ENCODE data around the gene CRIP2.

CRIP2 gene

GRCh38 chr14:105498430-105499255, 24.0 kb downstream of the CRIP2 start:
- DNase-seq (ENCODE audit: low read depth in 2 of 2), result no peak

- DNase-seq (ENCODE audit: low read depth in 2 of 2), result no peak
Measured at GRCh38 chr14:105499256-105500035, 24.8 kb downstream of the CRIP2 start.

- no peak for DNase-seq (ENCODE audit: low read depth in 2 of 2)
Measured at GRCh38 chr14:105500036-105500725, 25.6 kb downstream of the CRIP2 start.

- no peak for DNase-seq (ENCODE audit: low read depth in 2 of 2)
Measured at GRCh38 chr14:105500726-105501101, 26.1 kb downstream of the CRIP2 start.

GRCh38 chr14:105501504-105502291, 27.1 kb downstream of the CRIP2 start:
- no peak for DNase-seq (ENCODE audit: low read depth in 2 of 2)

GRCh38 chr14:105502446-105503295, 28.1 kb downstream of the CRIP2 start:
- no peak for DNase-seq (ENCODE audit: low read depth in 2 of 2)

GRCh38 chr14:105503296-105503640, 28.6 kb downstream of the CRIP2 start:
- DNase-seq (ENCODE audit: low read depth in 2 of 2), result no peak

GRCh38 chr14:105503935-105504692, 29.5 kb downstream of the CRIP2 start:
- DNase-seq (ENCODE audit: low read depth in 2 of 2), result no peak

- DNase-seq (ENCODE audit: low read depth in 2 of 2), result no peak
Measured at GRCh38 chr14:105505101-105505500, 30.5 kb downstream of the CRIP2 start.

GRCh38 chr14:105507247-105507646, 32.6 kb downstream of the CRIP2 start:
- DNase-seq (ENCODE audit: low read depth in 2 of 2), result no peak

GRCh38 chr14:105508069-105508468, 33.4 kb downstream of the CRIP2 start:
- DNase-seq (ENCODE audit: low read depth in 2 of 2), result no peak

- DNase-seq (ENCODE audit: low read depth in 2 of 2), result no peak
Measured at GRCh38 chr14:105508601-105509000, 34.0 kb downstream of the CRIP2 start.

GRCh38 chr14:105517096-105517495, 42.5 kb downstream of the CRIP2 start:
- DNase-seq (ENCODE audit: low read depth in 2 of 2), result no peak

GRCh38 chr14:105519946-105520698, 45.5 kb downstream of the CRIP2 start:
- DNase-seq (ENCODE audit: low read depth in 2 of 2), result no peak

- DNase-seq (ENCODE audit: low read depth in 2 of 2), result no peak
Measured at GRCh38 chr14:105525326-105525725, 50.7 kb downstream of the CRIP2 start.

GRCh38 chr14:105525861-105526775, 51.5 kb downstream of the CRIP2 start, which contains the start of gene TMEM121:
TMEM121 (plus strand) TSS chr14:105526583; CDS start chr14:105528835, 2,252 bp downstream.
- DNase-seq (ENCODE audit: low read depth in 2 of 2), result no peak

GRCh38 chr14:105526776-105527380, 52.3 kb downstream of the CRIP2 start:
- no peak for DNase-seq (ENCODE audit: low read depth in 2 of 2)

- no peak for DNase-seq (ENCODE audit: low read depth in 2 of 2)
Measured at GRCh38 chr14:105527381-105527825, 52.8 kb downstream of the CRIP2 start.
